Vagina (tissue), 2 donors: ENCODE data around the gene PSMA4.
"Not testable (repeated sequence)": the region's sequence is repeated elsewhere in the genome, so short reads cannot be mapped to it uniquely, and the experiment has no call there.

Experiments used
- POLR2A ChIP-seq, 2 donors: fragments of 450-650 bp; IDR thresholded peaks; one replicate each; pipeline ENCODE4 v1.6.1; 2017; ENCODE audit warnings: antibody characterized with exemption in 2 of 2, mild to moderate bottlenecking in 2 of 2, moderate library complexity in 2 of 2
- POLR2AphosphoS5 ChIP-seq, 2 donors: sonication (generic); formaldehyde crosslinking; IDR thresholded peaks; one replicate each; pipeline ENCODE4 v1.9.0; 2017; ENCODE audit warnings: antibody characterized with exemption in 2 of 2, mild to moderate bottlenecking in 2 of 2, low read depth in 1 of 2; ENCODE audit not compliant: insufficient read depth in 1 of 2
- TF ChIP-seq, protein P1 (sequence below), 3 experiments: fragments of 450-650 bp in 2 of 3; fragments of 200-600 bp in 1 of 3; sonication (generic) in 1 of 3; IDR thresholded peaks; one replicate each; pipeline ENCODE4 v1.5.1; 2017 to 2019; ENCODE audit warnings: antibody characterized with exemption in 3 of 3, mild to moderate bottlenecking in 2 of 3, moderate library complexity in 2 of 3

GRCh38 chr15:78520035-78520434 lies 20.2 kb upstream of the PSMA4 start:
- TF ChIP-seq, protein P1, sequence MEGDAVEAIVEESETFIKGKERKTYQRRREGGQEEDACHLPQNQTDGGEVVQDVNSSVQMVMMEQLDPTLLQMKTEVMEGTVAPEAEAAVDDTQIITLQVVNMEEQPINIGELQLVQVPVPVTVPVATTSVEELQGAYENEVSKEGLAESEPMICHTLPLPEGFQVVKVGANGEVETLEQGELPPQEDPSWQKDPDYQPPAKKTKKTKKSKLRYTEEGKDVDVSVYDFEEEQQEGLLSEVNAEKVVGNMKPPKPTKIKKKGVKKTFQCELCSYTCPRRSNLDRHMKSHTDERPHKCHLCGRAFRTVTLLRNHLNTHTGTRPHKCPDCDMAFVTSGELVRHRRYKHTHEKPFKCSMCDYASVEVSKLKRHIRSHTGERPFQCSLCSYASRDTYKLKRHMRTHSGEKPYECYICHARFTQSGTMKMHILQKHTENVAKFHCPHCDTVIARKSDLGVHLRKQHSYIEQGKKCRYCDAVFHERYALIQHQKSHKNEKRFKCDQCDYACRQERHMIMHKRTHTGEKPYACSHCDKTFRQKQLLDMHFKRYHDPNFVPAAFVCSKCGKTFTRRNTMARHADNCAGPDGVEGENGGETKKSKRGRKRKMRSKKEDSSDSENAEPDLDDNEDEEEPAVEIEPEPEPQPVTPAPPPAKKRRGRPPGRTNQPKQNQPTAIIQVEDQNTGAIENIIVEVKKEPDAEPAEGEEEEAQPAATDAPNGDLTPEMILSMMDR (IDR thresholded peaks at IDR 0.05): not testable (repeated sequence)
- not testable (repeated sequence) for TF ChIP-seq POLR2AphosphoS5 (IDR thresholded peaks at IDR 0.05; ENCODE audit: insufficient read depth in 1 of 2, low read depth in 1 of 2); POLR2A (IDR thresholded peaks at IDR 0.05)
